K562 (cell line): ENCODE measurements around the gene CS. TPM values are rescaled to one million over a fixed set of nuclear protein-coding genes. Genes with fewer than 3 reads are reported as not detected.
A peak's percentile ranks its signal among the peaks of the same experiment; 100 is the strongest.

ENCODE experiments used
- HIVEP1 ChIP-seq: fragments of 250-450 bp; sonication (Bioruptor Pico); IDR thresholded peaks from 2 replicates; pipeline ENCODE4 v1.4.0; 2020; ENCODE audit warnings: mild to moderate bottlenecking
- LARP7 ChIP-seq: fragments of 450-650 bp; IDR thresholded peaks from 2 replicates; pipeline ENCODE4 v1.6.1; 2016
- MYC ChIP-seq, 2 experiments: fragments of 250-450 bp in 1 of 2; sonication (Bioruptor Pico) in 1 of 2; IDR thresholded peaks; 2 replicates each; pipeline versions ENCODE4 v1.5.1 to v1.6.1; 2012 to 2021; ENCODE audit warnings: low read depth in 2 of 2, borderline replicate concordance in 1 of 2, improper control_type of control experiment in 1 of 2, low read length in 1 of 2, mild to moderate bottlenecking in 1 of 2, moderate library complexity in 1 of 2
- SAFB2 ChIP-seq: fragments of 200-400 bp; formaldehyde crosslinking; IDR thresholded peaks from 2 replicates; pipeline ENCODE4 v1.6.1; 2018; ENCODE audit warnings: borderline replicate concordance, low read length, low read depth, moderate library complexity; ENCODE audit not compliant: severe bottlenecking
- SP1 ChIP-seq: sonication (generic); formaldehyde crosslinking; IDR thresholded peaks from 2 replicates; pipeline ENCODE4 v1.8.1; 2022; ENCODE audit warnings: mild to moderate bottlenecking, missing genetic modification reagents
- STAG1 ChIP-seq: sonication (generic); formaldehyde crosslinking; IDR thresholded peaks from 2 replicates; pipeline ENCODE4 v1.5.0; 2020; ENCODE audit warnings: missing genetic modification reagents, borderline replicate concordance
- TSC22D4 ChIP-seq: fragments of 450-650 bp; IDR thresholded peaks from 2 replicates; pipeline ENCODE4 v1.6.1; 2016; ENCODE audit warnings: missing genetic modification characterization, missing biosample characterization, control low read depth
- polyA plus RNA-seq, 8 experiments: library from polyadenylated mRNA; depleted of rRNA in 4 of 8; stranded (reverse) in 5 of 8; unstranded in 3 of 8; fragments of >200 nt; fragmentation: Nextera tagmentation in 2 of 8; fragmentation: Illumina TruSeq in 1 of 8; extraction: Ambion mirVana in 2 of 8; extraction: Trizol in 1 of 8; gene quantifications; 2 replicates each; pipeline versions ENCODE4 v1.2.1 to v1.2.3, GENCODE V29; 2011 to 2014; ENCODE audit warnings: inconsistent platforms in 1 of 8, missing spikeins in 1 of 8
- total RNA-seq, 7 experiments: library from RNA; depleted of rRNA in 6 of 7; stranded (reverse); fragments of >200 nt in 6 of 7; fragmentation: Illumina TruSeq in 2 of 7; extraction: Trizol in 2 of 7; gene quantifications; 2 replicates each; pipeline versions ENCODE4 v1.2.1 to v1.2.3, GENCODE V29; 2011 to 2021; ENCODE audit warnings: low replicate concordance in 1 of 7
- TF ChIP-seq, protein P1 (sequence below), 2 experiments: fragments of 450-650 bp in 1 of 2; sonication (generic) in 1 of 2; formaldehyde crosslinking in 1 of 2; IDR thresholded peaks; 2 replicates each; pipeline versions ENCODE4 v1.7.1 to v1.9.0; 2016 to 2022; ENCODE audit warnings: inconsistent platforms in 1 of 2, mild to moderate bottlenecking in 1 of 2, missing genetic modification reagents in 1 of 2
- TF ChIP-seq, protein P2 (sequence below): sonication (generic); formaldehyde crosslinking; IDR thresholded peaks from 2 replicates; pipeline ENCODE4 v1.8.1; 2022; ENCODE audit warnings: missing genetic modification reagents
- TF ChIP-seq, protein P3 (sequence below), 2 experiments: IDR thresholded peaks in 1 of 2; conservative IDR thresholded peaks in 1 of 2; 2 replicates each; pipeline ENCODE4 v1.6.1; 2016; ENCODE audit warnings: low read depth in 2 of 2, mild to moderate bottlenecking in 1 of 2, missing compliant biosample characterization in 1 of 2, missing genetic modification characterization in 1 of 2, moderate library complexity in 1 of 2
- TF ChIP-seq, protein P4 (sequence below): sonication (generic); formaldehyde crosslinking; IDR thresholded peaks from 2 replicates; pipeline ENCODE4 v1.9.0; 2022; ENCODE audit warnings: mild to moderate bottlenecking, missing genetic modification reagents

CS gene
- total and polyA plus RNA-seq, 9 of the 15 experiments (the other 6 are each of a cell fraction or from before 2014, with no cell fraction given) = 99.9 to 390 (median 149) TPM

DNA sequence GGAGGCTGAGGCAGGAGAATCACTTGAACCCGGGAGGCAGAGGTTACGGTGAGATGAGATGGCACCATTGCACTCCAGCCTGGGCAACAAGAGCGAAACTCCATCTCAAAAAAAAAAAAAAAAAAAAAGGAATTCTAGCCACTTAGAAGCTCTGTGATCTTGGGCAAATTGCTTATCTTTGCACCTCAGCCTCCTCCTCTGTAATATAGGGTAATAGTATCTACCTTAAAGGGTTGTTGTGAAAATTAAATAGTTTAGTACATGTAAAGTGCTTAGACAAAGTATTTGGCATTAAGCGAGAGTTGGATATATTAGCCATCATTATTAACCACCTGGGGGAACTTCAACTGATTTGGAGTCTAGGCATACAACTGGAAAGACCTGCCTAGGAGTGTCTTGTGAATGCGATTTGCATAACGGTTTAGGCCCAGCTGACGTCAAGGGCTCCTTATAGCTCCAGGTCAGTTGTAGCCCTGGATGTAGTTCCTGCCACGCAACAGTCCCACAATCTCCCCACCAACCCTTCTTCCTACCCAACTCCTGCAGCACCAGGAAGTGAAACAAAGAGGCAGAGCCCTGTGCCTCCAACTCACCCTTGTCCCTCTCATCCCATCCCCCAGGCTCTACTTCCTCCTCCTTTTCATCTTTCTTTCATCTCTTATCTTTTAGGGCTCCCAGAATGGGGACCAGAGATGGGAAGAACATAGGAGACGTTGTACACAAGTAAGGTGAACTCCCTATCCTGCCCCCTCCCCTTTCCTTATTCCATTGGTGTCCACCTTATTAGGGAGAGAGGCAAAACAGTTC, 36.4 kb upstream of the CS start (continued):
- TF ChIP-seq MYC (IDR thresholded peaks at IDR 0.05; ENCODE audit: low read depth, low read length) (peak; percentile 43; the same call in 1 of the 2 replicates), MYC (CRISPR knock-in tag; IDR thresholded peaks at IDR 0.05; ENCODE audit: borderline replicate concordance, low read depth) (no peak), HIVEP1 (CRISPR knock-in tag) (no peak), SP1 (peak; percentile 42; the same call in 1 of the 2 replicates), STAG1 (CRISPR knock-in tag) (no peak), TSC22D4 (no peak), LARP7 (no peak), SAFB2 (no peak)
- TF ChIP-seq, protein P1, sequence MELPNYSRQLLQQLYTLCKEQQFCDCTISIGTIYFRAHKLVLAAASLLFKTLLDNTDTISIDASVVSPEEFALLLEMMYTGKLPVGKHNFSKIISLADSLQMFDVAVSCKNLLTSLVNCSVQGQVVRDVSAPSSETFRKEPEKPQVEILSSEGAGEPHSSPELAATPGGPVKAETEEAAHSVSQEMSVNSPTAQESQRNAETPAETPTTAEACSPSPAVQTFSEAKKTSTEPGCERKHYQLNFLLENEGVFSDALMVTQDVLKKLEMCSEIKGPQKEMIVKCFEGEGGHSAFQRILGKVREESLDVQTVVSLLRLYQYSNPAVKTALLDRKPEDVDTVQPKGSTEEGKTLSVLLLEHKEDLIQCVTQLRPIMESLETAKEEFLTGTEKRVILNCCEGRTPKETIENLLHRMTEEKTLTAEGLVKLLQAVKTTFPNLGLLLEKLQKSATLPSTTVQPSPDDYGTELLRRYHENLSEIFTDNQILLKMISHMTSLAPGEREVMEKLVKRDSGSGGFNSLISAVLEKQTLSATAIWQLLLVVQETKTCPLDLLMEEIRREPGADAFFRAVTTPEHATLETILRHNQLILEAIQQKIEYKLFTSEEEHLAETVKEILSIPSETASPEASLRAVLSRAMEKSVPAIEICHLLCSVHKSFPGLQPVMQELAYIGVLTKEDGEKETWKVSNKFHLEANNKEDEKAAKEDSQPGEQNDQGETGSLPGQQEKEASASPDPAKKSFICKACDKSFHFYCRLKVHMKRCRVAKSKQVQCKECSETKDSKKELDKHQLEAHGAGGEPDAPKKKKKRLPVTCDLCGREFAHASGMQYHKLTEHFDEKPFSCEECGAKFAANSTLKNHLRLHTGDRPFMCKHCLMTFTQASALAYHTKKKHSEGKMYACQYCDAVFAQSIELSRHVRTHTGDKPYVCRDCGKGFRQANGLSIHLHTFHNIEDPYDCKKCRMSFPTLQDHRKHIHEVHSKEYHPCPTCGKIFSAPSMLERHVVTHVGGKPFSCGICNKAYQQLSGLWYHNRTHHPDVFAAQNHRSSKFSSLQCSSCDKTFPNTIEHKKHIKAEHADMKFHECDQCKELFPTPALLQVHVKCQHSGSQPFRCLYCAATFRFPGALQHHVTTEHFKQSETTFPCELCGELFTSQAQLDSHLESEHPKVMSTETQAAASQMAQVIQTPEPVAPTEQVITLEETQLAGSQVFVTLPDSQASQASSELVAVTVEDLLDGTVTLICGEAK (IDR thresholded peaks at IDR 0.05) = peak; percentile 91
- TF ChIP-seq, protein P1 (CRISPR knock-in tag; IDR thresholded peaks at IDR 0.05) = no peak
- TF ChIP-seq, protein P2, sequence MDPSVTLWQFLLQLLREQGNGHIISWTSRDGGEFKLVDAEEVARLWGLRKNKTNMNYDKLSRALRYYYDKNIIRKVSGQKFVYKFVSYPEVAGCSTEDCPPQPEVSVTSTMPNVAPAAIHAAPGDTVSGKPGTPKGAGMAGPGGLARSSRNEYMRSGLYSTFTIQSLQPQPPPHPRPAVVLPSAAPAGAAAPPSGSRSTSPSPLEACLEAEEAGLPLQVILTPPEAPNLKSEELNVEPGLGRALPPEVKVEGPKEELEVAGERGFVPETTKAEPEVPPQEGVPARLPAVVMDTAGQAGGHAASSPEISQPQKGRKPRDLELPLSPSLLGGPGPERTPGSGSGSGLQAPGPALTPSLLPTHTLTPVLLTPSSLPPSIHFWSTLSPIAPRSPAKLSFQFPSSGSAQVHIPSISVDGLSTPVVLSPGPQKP (CRISPR knock-in tag) = no peak
- TF ChIP-seq, protein P3, sequence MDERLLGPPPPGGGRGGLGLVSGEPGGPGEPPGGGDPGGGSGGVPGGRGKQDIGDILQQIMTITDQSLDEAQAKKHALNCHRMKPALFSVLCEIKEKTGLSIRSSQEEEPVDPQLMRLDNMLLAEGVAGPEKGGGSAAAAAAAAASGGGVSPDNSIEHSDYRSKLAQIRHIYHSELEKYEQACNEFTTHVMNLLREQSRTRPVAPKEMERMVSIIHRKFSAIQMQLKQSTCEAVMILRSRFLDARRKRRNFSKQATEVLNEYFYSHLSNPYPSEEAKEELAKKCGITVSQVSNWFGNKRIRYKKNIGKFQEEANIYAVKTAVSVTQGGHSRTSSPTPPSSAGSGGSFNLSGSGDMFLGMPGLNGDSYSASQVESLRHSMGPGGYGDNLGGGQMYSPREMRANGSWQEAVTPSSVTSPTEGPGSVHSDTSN (CRISPR knock-in tag; IDR thresholded peaks at IDR 0.05; ENCODE audit: low read depth) = no peak
- TF ChIP-seq, protein P3 (tag; conservative IDR thresholded peaks at IDR 0.05; ENCODE audit: low read depth) = no peak
- TF ChIP-seq, protein P4, sequence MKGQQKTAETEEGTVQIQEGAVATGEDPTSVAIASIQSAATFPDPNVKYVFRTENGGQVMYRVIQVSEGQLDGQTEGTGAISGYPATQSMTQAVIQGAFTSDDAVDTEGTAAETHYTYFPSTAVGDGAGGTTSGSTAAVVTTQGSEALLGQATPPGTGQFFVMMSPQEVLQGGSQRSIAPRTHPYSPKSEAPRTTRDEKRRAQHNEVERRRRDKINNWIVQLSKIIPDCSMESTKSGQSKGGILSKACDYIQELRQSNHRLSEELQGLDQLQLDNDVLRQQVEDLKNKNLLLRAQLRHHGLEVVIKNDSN (CRISPR knock-in tag) = no peak
